Fibroblast of lung (primary cell): Measurements from ENCODE around the gene RAVER2. TPM values are rescaled to one million over a fixed set of nuclear protein-coding genes. Genes with fewer than 3 reads are reported as not detected.

Source experiments
- DNase-seq, 2 donors: peaks; one replicate each; pipeline versions ENCODE4 v3.0.0 to v3.0.0-alpha.2; 2010; ENCODE audit warnings: low read depth in 2 of 2
- H2AFZ ChIP-seq: 2 replicates; pipeline ENCODE4 v1.5.1; 2012; ENCODE audit warnings: low read length, control low read depth, inconsistent platforms
- H3K27ac ChIP-seq: 2 replicates; pipeline ENCODE4 v1.5.1; 2011; ENCODE audit warnings: low read length, control low read depth; ENCODE audit not compliant: insufficient read depth
- H3K27me3 ChIP-seq: 2 replicates; pipeline ENCODE4 v1.5.1; 2011; ENCODE audit warnings: mild to moderate bottlenecking, low read length; ENCODE audit not compliant: control insufficient read depth, insufficient read depth
- H3K36me3 ChIP-seq: 2 replicates; pipeline ENCODE4 v1.5.1; 2011; ENCODE audit warnings: low read length; ENCODE audit not compliant: control insufficient read depth, insufficient read depth
- H3K4me1 ChIP-seq: 2 replicates; pipeline ENCODE4 v1.5.1; 2011; ENCODE audit warnings: low read length; ENCODE audit not compliant: control insufficient read depth, insufficient read depth; ENCODE audit errors: extremely low read depth
- H3K4me2 ChIP-seq: 2 replicates; pipeline ENCODE4 v1.5.1; 2011; ENCODE audit warnings: low read length, control low read depth; ENCODE audit not compliant: insufficient read depth; ENCODE audit errors: extremely low read depth
- H3K4me3 ChIP-seq, 4 experiments: fragments of 200-600 bp in 1 of 4; sonication (generic) in 1 of 4; replicated peaks in 1 of 4; 2 replicates each; pipeline ENCODE4 v1.5.1; 2011 to 2016; ENCODE audit warnings: low read length in 4 of 4, low read depth in 3 of 4, mild to moderate bottlenecking in 3 of 4, control low read depth in 2 of 4, inconsistent platforms in 1 of 4, mixed read lengths in 1 of 4; ENCODE audit not compliant: insufficient read depth in 1 of 4; ENCODE audit errors: control extremely low read depth in 1 of 4
- H3K79me2 ChIP-seq: 2 replicates; pipeline ENCODE4 v1.5.1; 2012; ENCODE audit warnings: mild to moderate bottlenecking, low read length, inconsistent platforms; ENCODE audit not compliant: control insufficient read depth, insufficient read depth
- H3K9ac ChIP-seq: 2 replicates; pipeline ENCODE4 v1.5.1; 2011; ENCODE audit warnings: mild to moderate bottlenecking, low read length, control low read depth; ENCODE audit not compliant: insufficient read depth
- H3K9me3 ChIP-seq: 2 replicates; pipeline ENCODE4 v1.5.1; 2012; ENCODE audit warnings: low read depth, low read length; ENCODE audit not compliant: control insufficient read depth, insufficient read depth
- H4K20me1 ChIP-seq: 2 replicates; pipeline ENCODE4 v1.5.1; 2011; ENCODE audit warnings: low read length; ENCODE audit not compliant: control insufficient read depth, insufficient read depth; ENCODE audit errors: extremely low read depth
- EZH2 ChIP-seq: IDR thresholded peaks from 2 replicates; pipeline ENCODE4 v1.5.1; 2012; ENCODE audit warnings: low read length, control low read depth, mild to moderate bottlenecking; ENCODE audit errors: missing control alignments
- polyA plus RNA-seq, 2 donors: library from polyadenylated mRNA; depleted of rRNA in 1 of 2; stranded (reverse) in 1 of 2; unstranded in 1 of 2; fragments of >200 nt; gene quantifications; 2 replicates each; pipeline ENCODE4 v1.2.1, GENCODE V29; 2011 to 2012; ENCODE audit warnings: missing spikeins in 1 of 2
- total RNA-seq: library from RNA; depleted of rRNA; stranded (reverse); fragments of >200 nt; gene quantifications from 2 replicates; pipeline ENCODE4 v1.2.1, GENCODE V29; 2014
- TF ChIP-seq, protein P1 (sequence below), 2 donors: IDR thresholded peaks in 1 of 2; conservative IDR thresholded peaks in 1 of 2; 1 replicate in 1 of 2; 2 replicates in 1 of 2; pipeline ENCODE4 v1.5.1; 2011 to 2012; ENCODE audit warnings: low read length in 2 of 2, control low read depth in 1 of 2, inconsistent platforms in 1 of 2, low read depth in 1 of 2, mild to moderate bottlenecking in 1 of 2

RAVER2 gene
- total and polyA plus RNA-seq, 2 donors (not counting 1 experiment from before 2014, with no cell fraction given) = 4.3 to 5.6 TPM

DNA sequence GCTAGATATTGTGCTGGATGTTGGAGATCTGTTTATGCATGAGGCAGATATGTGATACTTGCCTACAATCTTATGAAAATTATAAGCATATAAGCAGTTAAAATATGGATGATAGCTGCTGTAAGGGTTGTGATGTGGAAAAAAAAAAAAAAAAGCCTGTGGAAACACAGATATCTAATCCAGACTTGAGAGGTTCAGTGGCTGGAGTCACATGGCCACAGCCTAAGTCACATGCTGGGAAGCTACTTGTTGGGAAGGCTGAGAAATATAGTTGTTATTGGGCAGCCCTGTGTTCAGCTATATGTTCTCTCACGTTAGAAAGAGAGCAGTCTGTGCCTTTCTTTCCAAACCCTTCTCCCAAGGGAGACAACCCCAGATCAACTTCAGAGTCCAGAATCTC lies 15.1 kb downstream of the RAVER2 start:
- H3K27ac ChIP-seq = no peak overlapping the region
- no peak for DNase-seq
- H3K4me1 ChIP-seq = no peaks in the 10 kb centered on the region
- TF ChIP-seq, protein P1, sequence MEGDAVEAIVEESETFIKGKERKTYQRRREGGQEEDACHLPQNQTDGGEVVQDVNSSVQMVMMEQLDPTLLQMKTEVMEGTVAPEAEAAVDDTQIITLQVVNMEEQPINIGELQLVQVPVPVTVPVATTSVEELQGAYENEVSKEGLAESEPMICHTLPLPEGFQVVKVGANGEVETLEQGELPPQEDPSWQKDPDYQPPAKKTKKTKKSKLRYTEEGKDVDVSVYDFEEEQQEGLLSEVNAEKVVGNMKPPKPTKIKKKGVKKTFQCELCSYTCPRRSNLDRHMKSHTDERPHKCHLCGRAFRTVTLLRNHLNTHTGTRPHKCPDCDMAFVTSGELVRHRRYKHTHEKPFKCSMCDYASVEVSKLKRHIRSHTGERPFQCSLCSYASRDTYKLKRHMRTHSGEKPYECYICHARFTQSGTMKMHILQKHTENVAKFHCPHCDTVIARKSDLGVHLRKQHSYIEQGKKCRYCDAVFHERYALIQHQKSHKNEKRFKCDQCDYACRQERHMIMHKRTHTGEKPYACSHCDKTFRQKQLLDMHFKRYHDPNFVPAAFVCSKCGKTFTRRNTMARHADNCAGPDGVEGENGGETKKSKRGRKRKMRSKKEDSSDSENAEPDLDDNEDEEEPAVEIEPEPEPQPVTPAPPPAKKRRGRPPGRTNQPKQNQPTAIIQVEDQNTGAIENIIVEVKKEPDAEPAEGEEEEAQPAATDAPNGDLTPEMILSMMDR (conservative IDR thresholded peaks at IDR 0.05 in 1 of 2, IDR thresholded peaks at IDR 0.05 in 1 of 2; ENCODE audit: low read depth in 1 of 2, low read length in 2 of 2) = no peak
- no peak for TF ChIP-seq EZH2
- H3K4me3 ChIP-seq = no peak overlapping the region
- H3K9ac ChIP-seq = no peak overlapping the region
- no peaks in the 10 kb centered on the region for H3K79me2 ChIP-seq
- H3K27me3 ChIP-seq = no peaks in the 10 kb centered on the region
- no peaks in the 10 kb centered on the region for H3K9me3 ChIP-seq
- H4K20me1 ChIP-seq = no peaks in the 10 kb centered on the region
- H3K4me2 ChIP-seq = no peak overlapping the region
- H2AFZ ChIP-seq = no peak overlapping the region
- H3K36me3 ChIP-seq = no peaks in the 10 kb centered on the region

DNA sequence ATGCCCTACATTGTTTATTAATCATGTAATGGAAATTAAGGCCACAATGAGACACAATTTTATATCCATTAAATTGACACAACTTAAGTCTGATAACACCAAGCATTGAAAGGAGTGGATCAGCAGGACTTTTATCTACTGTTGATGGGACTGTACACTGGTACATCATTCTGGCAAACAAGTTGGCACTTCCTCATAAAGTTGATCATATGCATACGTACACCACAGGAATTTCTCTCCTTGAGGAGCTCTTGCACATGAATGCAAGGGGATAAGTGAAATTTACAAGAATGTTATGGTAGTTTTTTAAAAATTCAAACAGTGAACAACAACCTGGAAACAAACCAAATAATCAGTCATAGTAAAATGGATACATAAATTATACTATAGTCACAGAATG lies 20.1 kb downstream of the RAVER2 start:
- H3K27me3 ChIP-seq = no peaks in the 10 kb centered on the region
- TF ChIP-seq EZH2 = no peak
- TF ChIP-seq, protein P1 (conservative IDR thresholded peaks at IDR 0.05 in 1 of 2, IDR thresholded peaks at IDR 0.05 in 1 of 2; ENCODE audit: low read depth in 1 of 2, low read length in 2 of 2) = no peak

DNA sequence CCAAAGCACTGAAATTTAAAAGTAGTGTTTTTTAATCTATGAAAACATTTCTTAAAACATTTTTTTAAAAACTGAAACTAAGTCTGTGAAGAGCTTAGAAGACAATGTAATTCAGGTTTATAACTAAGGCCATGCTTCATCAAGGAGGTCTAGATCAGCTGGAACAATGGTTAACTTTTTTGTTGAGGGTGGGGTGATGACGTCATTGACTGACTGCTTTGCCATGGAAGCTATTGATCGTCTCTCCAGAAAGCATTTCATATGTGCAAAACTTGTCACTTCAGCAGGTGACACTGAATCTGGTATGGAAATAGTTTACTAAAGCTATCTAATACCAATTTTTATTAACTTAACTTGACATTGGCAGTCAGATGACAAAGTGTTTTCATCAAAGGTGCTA lies 21.0 kb downstream of the RAVER2 start:
- Histone ChIP-seq H3K9me3 (no peaks in the 10 kb centered on the region), H3K9ac (no peak overlapping the region), H4K20me1 (no peaks in the 10 kb centered on the region), H3K4me2 (no peak overlapping the region), H3K27me3 (no peaks in the 10 kb centered on the region), H3K4me3 (no peak overlapping the region), H3K79me2 (no peaks in the 10 kb centered on the region), H3K27ac (no peak overlapping the region), H3K36me3 (no peaks in the 10 kb centered on the region), H3K4me1 (no peaks in the 10 kb centered on the region), H2AFZ (no peak overlapping the region)
- no peak for TF ChIP-seq EZH2
- TF ChIP-seq, protein P1 (conservative IDR thresholded peaks at IDR 0.05 in 1 of 2, IDR thresholded peaks at IDR 0.05 in 1 of 2; ENCODE audit: low read depth in 1 of 2, low read length in 2 of 2) = no peak
- DNase-seq = no peak

More for the DNA sequence above, 20.1 kb downstream of the RAVER2 start:
- H3K27ac ChIP-seq = no peak overlapping the region
- H3K36me3 ChIP-seq = no peaks in the 10 kb centered on the region
- no peaks in the 10 kb centered on the region for H3K79me2 ChIP-seq
- DNase-seq = no peak
- H2AFZ ChIP-seq = no peak overlapping the region
- no peaks in the 10 kb centered on the region for H3K9me3 ChIP-seq
- no peak overlapping the region for H3K9ac ChIP-seq
- H4K20me1 ChIP-seq = no peaks in the 10 kb centered on the region
- no peak overlapping the region for H3K4me3 ChIP-seq
- H3K4me2 ChIP-seq = no peak overlapping the region
- H3K4me1 ChIP-seq = no peaks in the 10 kb centered on the region
